ENCODE measurements around the gene CAMK2D. TPM values are rescaled to one million over a fixed set of nuclear protein-coding genes. Genes with fewer than 3 reads are reported as not detected.

Gene CAMK2D
- total RNA-seq, 1 experiment from 2014 or later: 15.4 TPM

DNA sequence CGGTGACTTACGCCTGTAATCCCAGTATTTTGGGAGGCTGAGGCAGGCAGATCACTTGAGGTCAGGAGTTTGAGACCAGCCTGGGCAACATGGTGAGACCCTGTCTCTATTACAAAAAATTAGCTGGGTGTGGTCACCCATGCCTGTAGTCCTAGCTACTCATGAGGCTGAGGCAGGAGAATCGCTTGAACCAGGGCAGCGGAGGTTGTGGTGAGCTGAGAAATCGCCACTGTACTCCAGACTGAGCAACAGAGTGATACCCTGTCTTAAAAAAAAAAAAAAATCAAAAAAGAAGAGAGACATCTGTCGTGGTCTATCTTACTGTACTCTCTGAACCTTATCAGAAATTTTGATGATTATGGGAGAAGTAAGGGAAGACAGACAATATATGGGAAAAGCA lies 144.3 kb downstream of the CAMK2D start:
- intact Hi-C loops (cut with micrococcal nuclease): no loop called here
- Histone ChIP-seq H3K9me2 (replicated peaks; ENCODE audit: low read length) (no peaks in the 10 kb centered on the region), H4K20me1 (ENCODE audit: low read length) (no peaks in the 10 kb centered on the region), H3K4me1 (ENCODE audit: insufficient read depth, low read length) (no peaks in the 10 kb centered on the region), H3K9me3 (ENCODE audit: low read length) (no peaks in the 10 kb centered on the region), H3K27ac (ENCODE audit: low read length) (no peak overlapping the region), H3F3A (ENCODE audit: low read length, unreplicated experiment) (no peaks in the 10 kb centered on the region), H3K9ac (ENCODE audit: low read length) (no peak overlapping the region), H3K4me2 (ENCODE audit: low read length) (no peak overlapping the region), H3K4me3 (ENCODE audit: low read length) (no peak overlapping the region), H3K27me3 (ENCODE audit: low read length) (no peaks in the 10 kb centered on the region), H2AFZ (ENCODE audit: low read length) (no peak overlapping the region), H3K36me3 (ENCODE audit: low read depth, low read length) (no peaks in the 10 kb centered on the region), H3K79me2 (ENCODE audit: low read length) (no peaks in the 10 kb centered on the region)
- BruUV-seq (replicated peaks): no TSS peak
- ATAC-seq (no peak), DNase-seq (no peak)
- CTCF ChIA-PET: no interaction called here
- POLR2A ChIA-PET (ENCODE audit: unreplicated experiment): no interaction called here
- TF ChIP-seq, protein P1, sequence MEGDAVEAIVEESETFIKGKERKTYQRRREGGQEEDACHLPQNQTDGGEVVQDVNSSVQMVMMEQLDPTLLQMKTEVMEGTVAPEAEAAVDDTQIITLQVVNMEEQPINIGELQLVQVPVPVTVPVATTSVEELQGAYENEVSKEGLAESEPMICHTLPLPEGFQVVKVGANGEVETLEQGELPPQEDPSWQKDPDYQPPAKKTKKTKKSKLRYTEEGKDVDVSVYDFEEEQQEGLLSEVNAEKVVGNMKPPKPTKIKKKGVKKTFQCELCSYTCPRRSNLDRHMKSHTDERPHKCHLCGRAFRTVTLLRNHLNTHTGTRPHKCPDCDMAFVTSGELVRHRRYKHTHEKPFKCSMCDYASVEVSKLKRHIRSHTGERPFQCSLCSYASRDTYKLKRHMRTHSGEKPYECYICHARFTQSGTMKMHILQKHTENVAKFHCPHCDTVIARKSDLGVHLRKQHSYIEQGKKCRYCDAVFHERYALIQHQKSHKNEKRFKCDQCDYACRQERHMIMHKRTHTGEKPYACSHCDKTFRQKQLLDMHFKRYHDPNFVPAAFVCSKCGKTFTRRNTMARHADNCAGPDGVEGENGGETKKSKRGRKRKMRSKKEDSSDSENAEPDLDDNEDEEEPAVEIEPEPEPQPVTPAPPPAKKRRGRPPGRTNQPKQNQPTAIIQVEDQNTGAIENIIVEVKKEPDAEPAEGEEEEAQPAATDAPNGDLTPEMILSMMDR (conservative IDR thresholded peaks at IDR 0.05; ENCODE audit: low read depth, low read length): no peak
- TF ChIP-seq EZH2phosphoT487 (IDR thresholded peaks at IDR 0.05; ENCODE audit: borderline replicate concordance, low read length): no peak
- TF ChIP-seq EZH2 (IDR thresholded peaks at IDR 0.05; ENCODE audit: low read length, unreplicated experiment): no peak

- H3K4me1 ChIP-seq (ENCODE audit: insufficient read depth, low read length): no peaks in the 10 kb centered on the region
- no peaks in the 10 kb centered on the region for H3K27me3 ChIP-seq (ENCODE audit: low read length)
- no peaks in the 10 kb centered on the region for H3F3A ChIP-seq (ENCODE audit: low read length, unreplicated experiment)
- intact Hi-C loops (cut with micrococcal nuclease): no loop called here
- no peaks in the 10 kb centered on the region for H3K9me3 ChIP-seq (ENCODE audit: low read length)
- H3K79me2 ChIP-seq (ENCODE audit: low read length): no peaks in the 10 kb centered on the region
- BruUV-seq (replicated peaks): no TSS peak
- DNase-seq: no peak
- no peak overlapping the region for H3K4me3 ChIP-seq (ENCODE audit: low read length)
- TF ChIP-seq EZH2phosphoT487 (IDR thresholded peaks at IDR 0.05; ENCODE audit: borderline replicate concordance, low read length) (no peak), EZH2 (IDR thresholded peaks at IDR 0.05; ENCODE audit: low read length, unreplicated experiment) (no peak)
- TF ChIP-seq, protein P1 (conservative IDR thresholded peaks at IDR 0.05; ENCODE audit: low read depth, low read length): no peak
- no peaks in the 10 kb centered on the region for H3K36me3 ChIP-seq (ENCODE audit: low read depth, low read length)
- POLR2A ChIA-PET (ENCODE audit: unreplicated experiment): no interaction called here
- no peak overlapping the region for H3K27ac ChIP-seq (ENCODE audit: low read length)
- no peak for ATAC-seq
- no peak overlapping the region for H2AFZ ChIP-seq (ENCODE audit: low read length)
- CTCF ChIA-PET: no interaction called here
- H4K20me1 ChIP-seq (ENCODE audit: low read length): no peaks in the 10 kb centered on the region
- no peak overlapping the region for H3K4me2 ChIP-seq (ENCODE audit: low read length)
- H3K9ac ChIP-seq (ENCODE audit: low read length): no peak overlapping the region
- H3K9me2 ChIP-seq (replicated peaks; ENCODE audit: low read length): no peaks in the 10 kb centered on the region
Measured at GRCh38 chr4:113616443-113616842, 145.1 kb downstream of the CAMK2D start.

DNA sequence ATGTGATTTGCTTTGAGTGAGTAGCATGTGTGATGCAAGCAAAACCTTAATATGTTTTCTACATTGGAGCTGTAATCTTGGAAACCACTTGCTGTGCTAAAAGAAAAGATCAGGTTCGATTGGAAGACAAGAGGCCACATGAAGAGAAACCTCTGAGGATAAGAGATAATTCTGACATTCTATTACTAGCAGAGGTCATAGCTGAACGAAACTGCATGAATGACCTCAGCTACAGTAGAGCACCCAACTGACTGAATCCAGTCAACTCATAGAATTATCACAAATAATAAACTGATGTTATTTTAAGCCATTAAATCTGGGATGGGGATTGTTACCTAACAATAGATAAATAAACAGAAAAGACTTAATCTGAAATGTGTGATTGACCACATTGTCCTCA lies 147.1 kb downstream of the CAMK2D start:
- no peak overlapping the region for H3K4me2 ChIP-seq (ENCODE audit: low read length)
- no peak overlapping the region for H3K27ac ChIP-seq (ENCODE audit: low read length)
- H3K4me1 ChIP-seq (ENCODE audit: insufficient read depth, low read length): no peaks in the 10 kb centered on the region
- no peaks in the 10 kb centered on the region for H4K20me1 ChIP-seq (ENCODE audit: low read length)
- TF ChIP-seq EZH2phosphoT487 (IDR thresholded peaks at IDR 0.05; ENCODE audit: borderline replicate concordance, low read length) (no peak), EZH2 (IDR thresholded peaks at IDR 0.05; ENCODE audit: low read length, unreplicated experiment) (no peak)
- TF ChIP-seq, protein P1 (conservative IDR thresholded peaks at IDR 0.05; ENCODE audit: low read depth, low read length): no peak
- CTCF ChIA-PET: no interaction called here
- ATAC-seq: no peak
- BruUV-seq (replicated peaks): no TSS peak
- H3K9me2 ChIP-seq (replicated peaks; ENCODE audit: low read length): no peaks in the 10 kb centered on the region
- H3F3A ChIP-seq (ENCODE audit: low read length, unreplicated experiment): no peaks in the 10 kb centered on the region
- no peaks in the 10 kb centered on the region for H3K9me3 ChIP-seq (ENCODE audit: low read length)
- H3K36me3 ChIP-seq (ENCODE audit: low read depth, low read length): no peaks in the 10 kb centered on the region
- no peaks in the 10 kb centered on the region for H3K79me2 ChIP-seq (ENCODE audit: low read length)
- H3K9ac ChIP-seq (ENCODE audit: low read length): no peak overlapping the region
- intact Hi-C loops (cut with micrococcal nuclease): no loop called here
- H3K27me3 ChIP-seq (ENCODE audit: low read length): no peaks in the 10 kb centered on the region
- H3K4me3 ChIP-seq (ENCODE audit: low read length): no peak overlapping the region
- POLR2A ChIA-PET (ENCODE audit: unreplicated experiment): no interaction called here
- DNase-seq: no peak
- H2AFZ ChIP-seq (ENCODE audit: low read length): no peak overlapping the region
